Neural progenitor cell (in vitro differentiated cells): ENCODE measurements around the gene CRTC1.

ENCODE experiments used
- EZH2 ChIP-seq: fragments of 200-600 bp; sonication (generic); IDR thresholded peaks from 2 replicates; pipeline ENCODE4 v1.6.1; 2017; ENCODE audit warnings: antibody characterized with exemption, mild to moderate bottlenecking, moderate library complexity
- EZH2phosphoT487 ChIP-seq: fragments of 200-600 bp; sonication (generic); IDR thresholded peaks from 2 replicates; pipeline ENCODE4 v1.6.1; 2017; ENCODE audit warnings: antibody characterized with exemption
- TF ChIP-seq, protein P1 (sequence below): fragments of 200-600 bp; sonication (generic); IDR thresholded peaks from 2 replicates; pipeline ENCODE4 v1.5.1; 2017; ENCODE audit warnings: antibody characterized with exemption, mild to moderate bottlenecking

DNA sequence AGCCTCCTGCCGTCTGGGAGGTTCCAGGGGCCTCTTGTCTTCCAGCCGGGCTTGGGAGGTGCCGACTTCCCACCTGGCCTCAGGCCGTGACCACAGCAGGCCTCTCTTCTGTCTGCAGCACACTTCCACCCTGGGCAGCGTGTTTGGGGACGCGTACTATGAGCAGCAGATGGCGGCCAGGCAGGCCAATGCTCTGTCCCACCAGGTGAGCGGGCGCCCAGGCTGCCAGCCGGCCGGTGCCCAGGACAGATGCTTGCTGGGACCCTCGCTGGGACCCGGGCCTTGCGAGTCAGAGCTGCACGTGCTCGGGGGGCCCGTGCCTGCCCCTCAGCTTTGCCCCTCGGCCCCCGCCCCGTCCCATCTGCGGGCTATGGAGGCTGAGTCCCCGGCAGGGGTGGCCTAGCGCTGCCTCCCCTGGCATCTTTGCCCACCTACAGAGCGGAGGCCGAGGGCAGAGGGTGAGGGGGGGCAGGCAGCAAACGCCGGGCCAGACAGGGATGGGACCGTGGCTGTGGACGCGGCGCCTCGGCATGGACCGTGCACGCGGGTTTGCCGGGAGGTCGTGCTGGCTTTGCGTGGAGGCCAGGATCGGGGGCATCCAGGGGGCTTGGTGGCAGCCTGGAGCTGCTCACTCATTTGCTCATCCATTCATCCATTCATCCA, 91.4 kb downstream of the CRTC1 start:
- TF ChIP-seq, protein P1, sequence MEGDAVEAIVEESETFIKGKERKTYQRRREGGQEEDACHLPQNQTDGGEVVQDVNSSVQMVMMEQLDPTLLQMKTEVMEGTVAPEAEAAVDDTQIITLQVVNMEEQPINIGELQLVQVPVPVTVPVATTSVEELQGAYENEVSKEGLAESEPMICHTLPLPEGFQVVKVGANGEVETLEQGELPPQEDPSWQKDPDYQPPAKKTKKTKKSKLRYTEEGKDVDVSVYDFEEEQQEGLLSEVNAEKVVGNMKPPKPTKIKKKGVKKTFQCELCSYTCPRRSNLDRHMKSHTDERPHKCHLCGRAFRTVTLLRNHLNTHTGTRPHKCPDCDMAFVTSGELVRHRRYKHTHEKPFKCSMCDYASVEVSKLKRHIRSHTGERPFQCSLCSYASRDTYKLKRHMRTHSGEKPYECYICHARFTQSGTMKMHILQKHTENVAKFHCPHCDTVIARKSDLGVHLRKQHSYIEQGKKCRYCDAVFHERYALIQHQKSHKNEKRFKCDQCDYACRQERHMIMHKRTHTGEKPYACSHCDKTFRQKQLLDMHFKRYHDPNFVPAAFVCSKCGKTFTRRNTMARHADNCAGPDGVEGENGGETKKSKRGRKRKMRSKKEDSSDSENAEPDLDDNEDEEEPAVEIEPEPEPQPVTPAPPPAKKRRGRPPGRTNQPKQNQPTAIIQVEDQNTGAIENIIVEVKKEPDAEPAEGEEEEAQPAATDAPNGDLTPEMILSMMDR = no peak
- TF ChIP-seq EZH2 = no peak
- no peak for TF ChIP-seq EZH2phosphoT487
